ENCODE measurements around the gene TRIOBP.
A peak's percentile ranks its signal among the peaks of the same experiment; 100 is the strongest.

The TRIOBP gene

GRCh38 chr22:37811867-37812266 is 115.0 kb downstream of the TRIOBP start:
- Histone ChIP-seq H3K36me3 (ENCODE audit: control insufficient read depth in 2 of 2, insufficient read depth in 1 of 2, low read length in 2 of 2) (peaks cover 0 to 23% of the 10 kb centered on the region in 2 experiments; a peak in 2 of 3 replicates), H3K4me3 (ENCODE audit: low read depth, low read length) (no peak overlapping the region), H3K4me1 (ENCODE audit: control insufficient read depth, insufficient read depth, low read length) (peaks cover under 1% of the 10 kb centered on the region; the same call in 1 of the 2 replicates), H3K27ac (ENCODE audit: extremely low read depth, low read depth, low read length) (no peak overlapping the region), H3K9me3 (ENCODE audit: control insufficient read depth, insufficient read depth, low read depth, low read length) (no peaks in the 10 kb centered on the region)
- no peak for TF ChIP-seq ZNF221 (tag by site-specific recombination; IDR thresholded peaks at IDR 0.05; ENCODE audit: borderline replicate concordance)
- no peak for TF ChIP-seq ZNF513 (tag by site-specific recombination; IDR thresholded peaks at IDR 0.05)
- no peak for TF ChIP-seq ZNF621 (tag by site-specific recombination; IDR thresholded peaks at IDR 0.05)
- TF ChIP-seq WT1 (tag by site-specific recombination; IDR thresholded peaks at IDR 0.05) = no peak
- TF ChIP-seq ZNF768 (tag by site-specific recombination; IDR thresholded peaks at IDR 0.05) = 0 out of 2 replicates have a peak, but pooled peaks have one; percentile 28
- peak; percentile 88 for TF ChIP-seq ZNF121 (tag by site-specific recombination; IDR thresholded peaks at IDR 0.05)
- CTCF ChIA-PET = no interaction called here
- POLR2A ChIA-PET = no interaction called here

GRCh38 chr22:37812869-37813678 is 116.2 kb downstream of the TRIOBP start:
- H3K9me3 ChIP-seq (ENCODE audit: control insufficient read depth, insufficient read depth, low read depth, low read length) = no peaks in the 10 kb centered on the region
- H3K4me1 ChIP-seq (ENCODE audit: control insufficient read depth, insufficient read depth, low read length) = peaks cover 3% of the 10 kb centered on the region; the same call in 1 of the 2 replicates
- H3K4me3 ChIP-seq (ENCODE audit: low read depth, low read length) = no peak overlapping the region
- ChIA-PET POLR2A (no interaction called here), CTCF (interaction anchor here (0.7 kb wide), 1 partner anchor 48 kb away, joined by 3 read pairs; no protein-coding TSS in a partner anchor)
- peaks cover 0 to 23% of the 10 kb centered on the region in 2 experiments; a peak in 2 of 3 replicates for H3K36me3 ChIP-seq (ENCODE audit: control insufficient read depth in 2 of 2, insufficient read depth in 1 of 2, low read length in 2 of 2)
- TF ChIP-seq ELK4 (IDR thresholded peaks at IDR 0.05; ENCODE audit: borderline replicate concordance, low read depth, low read length) = no peak
- H3K27ac ChIP-seq (ENCODE audit: extremely low read depth, low read depth, low read length) = no peak overlapping the region

- CTCF ChIA-PET = interaction anchor here (0.6 to 8.1 kb wide), 8 partner anchors 7 to 1017 kb away, joined by 3 to 208 read pairs (median 6); partner anchors contain the start of gene GCAT
Measured at GRCh38 chr22:37815593-37815992, 118.7 kb downstream of the TRIOBP start.

GRCh38 chr22:37816543-37817180 is 119.8 kb downstream of the TRIOBP start:
- Histone ChIP-seq H3K36me3 (ENCODE audit: control insufficient read depth in 2 of 2, insufficient read depth in 1 of 2, low read length in 2 of 2) (peaks cover 0 to 18% of the 10 kb centered on the region in 2 experiments; a peak in 2 of 3 replicates), H3K4me3 (ENCODE audit: low read depth, low read length) (no peak overlapping the region), H3K9me3 (ENCODE audit: control insufficient read depth, insufficient read depth, low read depth, low read length) (no peaks in the 10 kb centered on the region), H3K4me1 (ENCODE audit: control insufficient read depth, insufficient read depth, low read length) (peaks cover 3% of the 10 kb centered on the region; the same call in 1 of the 2 replicates), H3K27ac (ENCODE audit: extremely low read depth, low read depth, low read length) (no peak overlapping the region)
- CTCF ChIA-PET = interaction anchor here (0.6 to 8.1 kb wide), 32 partner anchors 8 to 731 kb away, joined by 3 to 208 read pairs (median 6); partner anchors contain the start of genes ANKRD54 and GCAT
- TF ChIP-seq ZNF26 (tag by site-specific recombination; IDR thresholded peaks at IDR 0.05) (no peak), GFI1B (tag by site-specific recombination; IDR thresholded peaks at IDR 0.05) (no peak), ZNF529 (tag by site-specific recombination; IDR thresholded peaks at IDR 0.05; ENCODE audit: insufficient replicate concordance) (no peak)
- POLR2A ChIA-PET = interaction anchor here (1.2 to 2.2 kb wide), 7 partner anchors 8 to 46 kb away, joined by 5 to 28 read pairs (median 12); partner anchors contain the start of genes ANKRD54 and GCAT

More at GRCh38 chr22:37815593-37815992, 118.7 kb downstream of the TRIOBP start:
- POLR2A ChIA-PET = interaction anchor here (0.6 to 2.2 kb wide), 3 partner anchors 8 to 52 kb away, joined by 3 to 9 read pairs (median 5); partner anchors contain the start of genes ANKRD54 and GCAT
- no peak overlapping the region for H3K4me3 ChIP-seq (ENCODE audit: low read depth, low read length)
- peaks cover 0 to 18% of the 10 kb centered on the region in 2 experiments; a peak in 2 of 3 replicates for H3K36me3 ChIP-seq (ENCODE audit: control insufficient read depth in 2 of 2, insufficient read depth in 1 of 2, low read length in 2 of 2)
- no peak for TF ChIP-seq SP2 (tag by site-specific recombination; IDR thresholded peaks at IDR 0.05)
- TF ChIP-seq GLIS2 (tag by site-specific recombination; IDR thresholded peaks at IDR 0.05) = 0 out of 2 replicates have a peak, but pooled peaks have one; percentile 18
- H3K27ac ChIP-seq (ENCODE audit: extremely low read depth, low read depth, low read length) = no peak overlapping the region
- H3K4me1 ChIP-seq (ENCODE audit: control insufficient read depth, insufficient read depth, low read length) = peaks cover 3% of the 10 kb centered on the region; the same call in 1 of the 2 replicates
- H3K9me3 ChIP-seq (ENCODE audit: control insufficient read depth, insufficient read depth, low read depth, low read length) = no peaks in the 10 kb centered on the region

Measured in HEK293 (cell line).